Mucosa of descending colon (tissue), 3 donors: ENCODE measurements around the gene HTT-AS. TPM values are rescaled to one million over a fixed set of nuclear protein-coding genes. Genes with fewer than 3 reads are reported as not detected.

ENCODE experiments used
- ATAC-seq: fragments of 200-7000 bp; cut with Tn5 transposase; one replicate; pipeline ENCODE4 v1.9.1; 2020; ENCODE audit warnings: mild to moderate bottlenecking, moderate library complexity
- DNase-seq, 3 donors: peaks; one replicate each; pipeline ENCODE4 v3.0.0-alpha.2; 2020
- H3K36me3 ChIP-seq: fragments of 200-600 bp; one replicate; pipeline ENCODE4 v1.8.0; 2021; ENCODE audit warnings: low read depth, mild to moderate bottlenecking
- H3K4me1 ChIP-seq: fragments of 200-600 bp; one replicate; pipeline ENCODE4 v1.8.0; 2021; ENCODE audit warnings: low read depth, mild to moderate bottlenecking
- H3K4me3 ChIP-seq: fragments of 200-600 bp; one replicate; pipeline ENCODE4 v1.8.0; 2021; ENCODE audit warnings: mild to moderate bottlenecking
- H3K9me3 ChIP-seq: fragments of 200-600 bp; one replicate; pipeline ENCODE4 v1.8.0; 2021; ENCODE audit warnings: mild to moderate bottlenecking
- intact Hi-C, 2 donors: fragments of 100-400 bp; cut with DNase I in 1 of 2; cut with micrococcal nuclease in 1 of 2; formaldehyde crosslinking; loops; one replicate each; pipeline versions ENCODE4 v1.11.0 to v1.11.1; 2022; cut with DNase I, micrococcal nuclease
- total RNA-seq, 3 donors: library from RNA; stranded (reverse); fragmentation: NEBNext Ultra II Directional in 2 of 3; extraction: Animal tissue kit (Norgen Biotek cat#: 25700) in 2 of 3; gene quantifications; one replicate each; pipeline versions ENCODE4 v1.2.1 to v1.2.4, GENCODE V29; 2021 to 2023
- TF ChIP-seq, protein P1 (sequence below): fragments of 200-600 bp; IDR thresholded peaks from one replicate; pipeline ENCODE4 v1.8.0; 2022; ENCODE audit warnings: antibody characterized with exemption, mild to moderate bottlenecking
- donor health status: DM: no; HTN: no; CAD: no; lungs with moderate emphysema.
- donor health status: DM: no; HTN: no; CAD: no.
- donor health status: DM: no; HTN: yes; CAD: no.

Gene HTT-AS
- total RNA-seq, 3 donors from 2014 or later, result not detected

DNA sequence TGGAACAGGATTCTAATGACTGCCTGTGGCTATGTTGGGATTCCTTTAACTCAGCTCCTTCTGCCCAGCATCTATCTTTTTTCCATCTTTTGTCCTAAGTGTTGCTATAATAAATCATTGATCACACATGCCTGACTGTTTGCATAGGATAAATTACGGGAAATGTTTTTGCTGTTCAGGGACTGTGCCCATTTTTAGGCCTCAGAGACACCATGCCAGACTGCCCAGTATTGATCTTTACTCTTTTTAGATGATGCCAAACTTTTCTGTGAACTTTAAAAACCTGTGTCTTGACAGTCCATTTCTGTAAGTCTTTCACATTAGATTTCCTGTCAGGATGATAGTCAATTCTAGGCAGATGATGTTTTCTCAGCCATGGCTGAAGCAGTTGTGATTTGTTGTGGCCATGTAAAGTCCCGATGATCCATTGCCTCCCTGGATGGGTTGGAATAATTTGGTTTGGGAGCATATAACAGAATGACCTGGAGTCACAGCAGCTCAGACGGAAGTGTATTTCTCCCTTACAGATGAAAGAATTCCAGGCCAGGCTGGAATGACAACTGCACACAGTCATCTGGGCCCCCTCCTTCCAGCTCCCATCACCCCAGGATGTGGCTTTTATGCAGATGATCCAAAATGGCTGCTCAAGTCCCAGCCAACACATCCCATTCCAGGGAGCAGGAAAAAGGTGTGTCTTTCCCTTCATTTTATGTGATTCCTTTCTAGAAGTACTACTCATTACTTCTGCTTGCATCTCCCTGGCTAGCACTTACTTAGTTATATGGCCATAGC lies 3.4 kb downstream of the HTT-AS start:
- H3K36me3 ChIP-seq, result no peaks in the 10 kb centered on the region
- DNase-seq (no peak), ATAC-seq (no peak)
- TF ChIP-seq, protein P1, sequence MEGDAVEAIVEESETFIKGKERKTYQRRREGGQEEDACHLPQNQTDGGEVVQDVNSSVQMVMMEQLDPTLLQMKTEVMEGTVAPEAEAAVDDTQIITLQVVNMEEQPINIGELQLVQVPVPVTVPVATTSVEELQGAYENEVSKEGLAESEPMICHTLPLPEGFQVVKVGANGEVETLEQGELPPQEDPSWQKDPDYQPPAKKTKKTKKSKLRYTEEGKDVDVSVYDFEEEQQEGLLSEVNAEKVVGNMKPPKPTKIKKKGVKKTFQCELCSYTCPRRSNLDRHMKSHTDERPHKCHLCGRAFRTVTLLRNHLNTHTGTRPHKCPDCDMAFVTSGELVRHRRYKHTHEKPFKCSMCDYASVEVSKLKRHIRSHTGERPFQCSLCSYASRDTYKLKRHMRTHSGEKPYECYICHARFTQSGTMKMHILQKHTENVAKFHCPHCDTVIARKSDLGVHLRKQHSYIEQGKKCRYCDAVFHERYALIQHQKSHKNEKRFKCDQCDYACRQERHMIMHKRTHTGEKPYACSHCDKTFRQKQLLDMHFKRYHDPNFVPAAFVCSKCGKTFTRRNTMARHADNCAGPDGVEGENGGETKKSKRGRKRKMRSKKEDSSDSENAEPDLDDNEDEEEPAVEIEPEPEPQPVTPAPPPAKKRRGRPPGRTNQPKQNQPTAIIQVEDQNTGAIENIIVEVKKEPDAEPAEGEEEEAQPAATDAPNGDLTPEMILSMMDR, result no peak
- no peaks in the 10 kb centered on the region for H3K9me3 ChIP-seq
- no peak overlapping the region for H3K4me3 ChIP-seq
- intact Hi-C loops, result no loop called here
- peaks cover 8% of the 10 kb centered on the region for H3K4me1 ChIP-seq

DNA sequence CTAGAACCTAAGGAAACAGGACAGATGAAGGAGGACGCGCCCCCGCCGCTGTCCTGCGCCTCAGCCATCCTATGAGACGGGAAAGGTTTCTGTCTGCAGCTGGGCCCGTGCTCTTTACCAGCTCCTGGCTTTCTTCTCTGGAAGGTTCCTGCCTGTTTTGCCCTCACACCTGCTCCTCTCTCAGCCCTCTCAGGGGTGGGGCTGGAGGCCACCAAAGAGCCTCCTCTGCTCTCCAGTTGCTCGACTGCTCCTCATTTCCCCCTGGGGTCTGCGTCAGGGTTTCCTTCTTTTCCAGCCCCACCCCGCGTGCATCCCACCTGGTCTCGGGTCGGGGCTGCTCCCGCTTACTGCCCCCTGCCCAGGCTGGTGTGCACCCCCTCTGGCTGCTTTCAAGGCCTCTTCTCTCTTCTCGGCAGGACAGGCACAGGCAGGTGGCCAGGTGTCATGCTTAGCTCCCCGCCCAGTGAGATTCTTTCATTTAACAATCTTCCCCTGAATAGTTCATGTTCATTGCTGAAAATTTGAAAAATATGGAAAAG lies 4.6 kb downstream of the HTT-AS start:
- peaks cover 3% of the 10 kb centered on the region for H3K4me1 ChIP-seq
- H3K9me3 ChIP-seq, result no peaks in the 10 kb centered on the region
- ATAC-seq (no peak), DNase-seq (no peak)
- TF ChIP-seq, protein P1, result no peak
- no peaks in the 10 kb centered on the region for H3K36me3 ChIP-seq
- intact Hi-C loops, result no loop called here
- H3K4me3 ChIP-seq, result no peak overlapping the region

DNA sequence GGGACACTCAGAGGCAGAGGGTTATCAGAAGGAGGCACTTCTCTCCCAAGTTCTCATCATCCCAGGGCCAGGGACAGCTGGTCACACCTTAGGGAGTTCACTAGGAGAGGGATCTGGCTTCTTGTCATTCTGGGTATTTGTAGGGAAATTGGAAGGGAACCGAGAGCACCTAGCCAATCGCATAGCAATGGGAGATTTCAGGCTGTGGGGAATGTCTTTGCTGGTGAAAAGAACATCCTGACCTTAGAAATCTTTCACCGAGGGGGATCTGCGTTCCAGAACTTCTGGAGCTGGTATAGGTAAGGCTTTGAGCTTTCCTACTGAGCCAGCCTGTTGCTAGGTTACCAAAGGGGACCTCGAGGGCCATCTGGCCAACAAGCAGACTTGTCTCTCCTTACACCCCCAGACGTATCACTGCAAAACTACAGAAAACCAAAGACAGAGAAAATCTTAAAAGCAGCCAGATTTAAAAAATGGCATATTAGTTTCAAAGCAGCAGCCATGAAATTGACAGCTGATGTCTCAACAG lies 6.8 kb downstream of the HTT-AS start:
- H3K9me3 ChIP-seq, result no peaks in the 10 kb centered on the region
- ATAC-seq (no peak), DNase-seq (no peak)
- no peaks in the 10 kb centered on the region for H3K36me3 ChIP-seq
- no peaks in the 10 kb centered on the region for H3K4me1 ChIP-seq
- no peak overlapping the region for H3K4me3 ChIP-seq
- intact Hi-C loops, result no loop called here
- TF ChIP-seq, protein P1, result no peak

DNA sequence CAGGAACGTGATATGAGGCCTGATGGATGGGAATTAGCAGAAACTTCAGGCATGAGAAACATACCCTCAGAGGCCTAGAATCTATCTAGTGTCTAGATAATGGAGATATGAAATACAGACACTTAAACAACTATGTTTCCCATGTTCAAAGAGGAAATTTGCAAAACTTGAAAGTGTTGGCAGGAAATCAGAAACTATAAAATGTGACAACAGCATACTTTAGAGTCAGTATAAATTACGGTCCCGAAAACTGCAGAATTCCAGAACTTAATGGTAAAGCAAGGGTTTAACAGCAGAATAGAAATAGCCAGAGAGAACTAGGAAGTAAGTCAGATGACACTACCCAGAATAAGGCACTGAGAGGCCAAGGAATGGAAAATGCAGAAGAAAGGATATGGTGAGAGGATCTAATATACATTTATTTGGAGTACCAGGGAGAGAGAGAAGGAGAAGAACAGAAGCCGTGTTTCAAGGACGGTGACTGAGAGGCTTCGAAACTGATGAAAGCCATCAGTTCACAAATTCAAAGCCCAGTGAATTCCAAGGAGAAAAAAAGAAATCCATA lies 7.4 kb downstream of the HTT-AS start:
- H3K36me3 ChIP-seq, result no peaks in the 10 kb centered on the region
- H3K9me3 ChIP-seq, result no peaks in the 10 kb centered on the region
- ATAC-seq (no peak), DNase-seq (no peak)
- TF ChIP-seq, protein P1, result no peak
- no peaks in the 10 kb centered on the region for H3K4me1 ChIP-seq
- intact Hi-C loops, result no loop called here
- no peak overlapping the region for H3K4me3 ChIP-seq

DNA sequence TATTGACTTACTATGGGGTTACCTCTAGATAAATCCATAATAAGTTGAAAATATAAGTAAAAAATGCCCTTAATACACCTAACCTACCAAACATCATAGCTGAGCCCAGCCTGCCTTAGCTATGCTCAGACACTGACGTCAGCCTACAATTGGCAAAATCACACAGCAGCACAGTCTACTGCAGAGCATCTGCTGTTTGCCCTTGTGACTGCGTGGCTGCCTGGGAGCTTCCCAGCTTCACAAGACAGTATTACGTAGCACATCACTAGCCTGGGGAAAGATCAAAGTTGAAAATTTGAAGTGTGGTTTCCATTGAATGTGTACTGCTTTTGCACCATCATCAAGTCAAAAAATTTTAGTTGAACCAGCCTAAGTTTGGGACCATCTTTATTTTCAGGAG lies 8.8 kb downstream of the HTT-AS start:
- intact Hi-C loops, result no loop called here

More for the DNA sequence above, 8.8 kb downstream of the HTT-AS start:
- no peaks in the 10 kb centered on the region for H3K36me3 ChIP-seq
- TF ChIP-seq, protein P1, result no peak
- H3K4me1 ChIP-seq, result no peaks in the 10 kb centered on the region
- ATAC-seq (no peak), DNase-seq (no peak)
- H3K9me3 ChIP-seq, result no peaks in the 10 kb centered on the region
- H3K4me3 ChIP-seq, result no peak overlapping the region
